Esophagus muscularis mucosa (tissue), 4 donors: ENCODE data around the gene MFN2.

Experiments
- EP300 ChIP-seq: sonication (generic); formaldehyde crosslinking; IDR thresholded peaks from one replicate; pipeline ENCODE4 v1.6.1; 2017; ENCODE audit warnings: antibody characterized with exemption
- POLR2A ChIP-seq: fragments of 450-650 bp; IDR thresholded peaks from one replicate; pipeline ENCODE4 v1.6.1; 2017; ENCODE audit warnings: antibody characterized with exemption, moderate library complexity, mild to moderate bottlenecking, low read depth
- POLR2AphosphoS5 ChIP-seq, 2 donors: sonication (generic); formaldehyde crosslinking; IDR thresholded peaks; one replicate each; pipeline ENCODE4 v1.6.1; 2017; ENCODE audit warnings: antibody characterized with exemption in 2 of 2
- TF ChIP-seq, protein P1 (sequence below), 3 experiments: fragments of 200-600 bp in 2 of 3; fragments of 450-650 bp in 1 of 3; sonication (generic) in 2 of 3; IDR thresholded peaks; one replicate each; pipeline ENCODE4 v1.5.1; 2017 to 2019; ENCODE audit warnings: antibody characterized with exemption in 3 of 3, mild to moderate bottlenecking in 2 of 3, moderate library complexity in 1 of 3

GRCh38 chr1:11960715-11961114 lies 19.5 kb upstream of the MFN2 start:
- TF ChIP-seq, protein P1, sequence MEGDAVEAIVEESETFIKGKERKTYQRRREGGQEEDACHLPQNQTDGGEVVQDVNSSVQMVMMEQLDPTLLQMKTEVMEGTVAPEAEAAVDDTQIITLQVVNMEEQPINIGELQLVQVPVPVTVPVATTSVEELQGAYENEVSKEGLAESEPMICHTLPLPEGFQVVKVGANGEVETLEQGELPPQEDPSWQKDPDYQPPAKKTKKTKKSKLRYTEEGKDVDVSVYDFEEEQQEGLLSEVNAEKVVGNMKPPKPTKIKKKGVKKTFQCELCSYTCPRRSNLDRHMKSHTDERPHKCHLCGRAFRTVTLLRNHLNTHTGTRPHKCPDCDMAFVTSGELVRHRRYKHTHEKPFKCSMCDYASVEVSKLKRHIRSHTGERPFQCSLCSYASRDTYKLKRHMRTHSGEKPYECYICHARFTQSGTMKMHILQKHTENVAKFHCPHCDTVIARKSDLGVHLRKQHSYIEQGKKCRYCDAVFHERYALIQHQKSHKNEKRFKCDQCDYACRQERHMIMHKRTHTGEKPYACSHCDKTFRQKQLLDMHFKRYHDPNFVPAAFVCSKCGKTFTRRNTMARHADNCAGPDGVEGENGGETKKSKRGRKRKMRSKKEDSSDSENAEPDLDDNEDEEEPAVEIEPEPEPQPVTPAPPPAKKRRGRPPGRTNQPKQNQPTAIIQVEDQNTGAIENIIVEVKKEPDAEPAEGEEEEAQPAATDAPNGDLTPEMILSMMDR (IDR thresholded peaks at IDR 0.05): no peak
- no peak for TF ChIP-seq POLR2AphosphoS5 (IDR thresholded peaks at IDR 0.05)
- TF ChIP-seq POLR2A: no peak
- no peak for TF ChIP-seq EP300
